Kidney (tissue), 14 donors: ENCODE data around the gene GALNT17. TPM values are rescaled to one million over a fixed set of nuclear protein-coding genes. Genes with fewer than 3 reads are reported as not detected.

Experiments
- DNase-seq, 5 donors: peaks; one replicate each; pipeline ENCODE4 v3.0.0-alpha.2; 2013 to 2020
- FAIRE-seq: peaks from 2 replicates; lab custom pipeline; 2012; peaks lifted over from hg19 to GRCh38; lab: Jason Lieb, UNC
- H3K27ac ChIP-seq, 2 donors: one replicate each; pipeline ENCODE4 v1.7.0; 2013; ENCODE audit warnings: low read depth in 2 of 2, low read length in 2 of 2, inconsistent platforms in 1 of 2
- H3K27me3 ChIP-seq: one replicate; pipeline ENCODE4 v1.7.1; 2013; ENCODE audit warnings: low read length, inconsistent platforms; ENCODE audit not compliant: control insufficient read depth, insufficient read depth
- H3K36me3 ChIP-seq, 3 donors: one replicate each; pipeline versions ENCODE4 v1.7.0 to v1.7.1; 2013; ENCODE audit warnings: low read length in 3 of 3, control low read depth in 1 of 3, inconsistent platforms in 1 of 3; ENCODE audit not compliant: insufficient read depth in 3 of 3, control insufficient read depth in 2 of 3
- H3K4me1 ChIP-seq, 3 donors: one replicate each; pipeline versions ENCODE4 v1.7.0 to v1.7.1; 2013; ENCODE audit warnings: low read length in 3 of 3, inconsistent platforms in 1 of 3, low read depth in 1 of 3; ENCODE audit not compliant: control insufficient read depth in 2 of 3, insufficient read depth in 2 of 3
- H3K4me3 ChIP-seq, 3 donors: one replicate each; pipeline versions ENCODE4 v1.7.0 to v1.8.1; 2013; ENCODE audit warnings: low read length in 3 of 3, control low read depth in 1 of 3, inconsistent platforms in 1 of 3
- H3K9ac ChIP-seq, 3 donors: one replicate each; pipeline versions ENCODE4 v1.7.0 to v1.7.1; 2013; ENCODE audit warnings: low read length in 3 of 3, control low read depth in 1 of 3, inconsistent platforms in 1 of 3
- H3K9me3 ChIP-seq, 3 donors: one replicate each; pipeline versions ENCODE4 v1.7.0 to v1.7.1; 2013; ENCODE audit warnings: low read length in 3 of 3, control low read depth in 1 of 3, inconsistent platforms in 1 of 3; ENCODE audit not compliant: control insufficient read depth in 2 of 3, insufficient read depth in 1 of 3
- CTCF ChIP-seq: IDR thresholded peaks from 3 replicates; pipeline ENCODE4 v1.5.1; 2012; ENCODE audit warnings: mild to moderate bottlenecking, moderate library complexity, borderline replicate concordance; ENCODE audit not compliant: insufficient read depth; ENCODE audit errors: extremely low read depth
- intact Hi-C: fragments of 100-400 bp; cut with DNase I; formaldehyde crosslinking; loops from one replicate; pipeline ENCODE4 v1.11.1; 2022
- polyA plus RNA-seq: library from polyadenylated mRNA; stranded (reverse); fragments of 350-450 nt; fragmentation: Illumina TruSeq; extraction: RNeasy Lipid Tissue Mini Kit (QIAGEN cat#74804); gene quantifications from one replicate; pipeline ENCODE4 v1.2.3, GENCODE V29; 2014; ENCODE audit warnings: low read depth, low replicate concordance; ENCODE audit not compliant: insufficient read depth
- total RNA-seq: library from RNA; stranded (reverse); fragmentation: NEBNext Ultra II Directional; extraction: Animal tissue kit (Norgen Biotek cat#: 25700); gene quantifications from one replicate; pipeline ENCODE4 v1.2.1, GENCODE V29; 2021
- donor health status: control.
- donor health status: control.
- donor health status: control.
- donor health status: control.
- donor health status: control.
- donor health status: DM: yes; HTN: yes; CAD: no.
- donor health status: Normal renal cell carcinoma (clear cell type).

The GALNT17 gene
- total and polyA plus RNA-seq, 2 donors from 2014 or later: 2.4 to 5.5 TPM

- no peaks in the 10 kb centered on the region for H3K4me1 ChIP-seq
- DNase-seq: peak in 1 of 5 donors; percentile 14
These were observed 411.5 kb downstream of the GALNT17 start for GRCh38 chr7:71543396-71543795.

DNA sequence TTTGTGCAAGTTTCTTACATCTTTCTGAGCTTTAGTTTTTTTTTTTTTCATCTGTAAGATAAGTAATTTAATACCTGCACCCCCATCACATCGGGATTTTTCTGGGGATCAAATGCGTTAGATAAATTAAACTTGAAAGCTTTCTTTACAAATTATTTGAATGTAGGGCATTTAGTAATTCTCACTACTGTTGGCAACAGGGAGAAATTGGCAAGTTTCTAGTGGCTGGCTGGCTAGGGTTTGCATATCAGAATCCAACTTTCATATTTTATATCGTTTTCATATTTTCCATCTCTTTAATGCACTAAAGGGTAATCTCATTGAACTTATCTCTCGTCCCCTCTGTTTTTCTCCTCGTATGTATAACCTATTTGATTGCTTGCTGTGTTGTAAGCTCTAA is 412.9 kb downstream of the GALNT17 start:
- H3K9me3 ChIP-seq: no peaks in the 10 kb centered on the region
- no peaks in the 10 kb centered on the region for H3K36me3 ChIP-seq
- TF ChIP-seq CTCF: no peak
- intact Hi-C loops: no loop called here
- H3K27me3 ChIP-seq: no peaks in the 10 kb centered on the region
- no peak overlapping the region for H3K9ac ChIP-seq
- no peak overlapping the region for H3K27ac ChIP-seq
- FAIRE-seq: no peak
- DNase-seq: no peak
- no peaks in the 10 kb centered on the region for H3K4me1 ChIP-seq
- H3K4me3 ChIP-seq: no peak overlapping the region

More at GRCh38 chr7:71543396-71543795, 411.5 kb downstream of the GALNT17 start:
- no peak for TF ChIP-seq CTCF
- intact Hi-C loops: no loop called here
- Histone ChIP-seq H3K27me3 (no peaks in the 10 kb centered on the region), H3K27ac (no peak overlapping the region), H3K9me3 (no peaks in the 10 kb centered on the region), H3K36me3 (no peaks in the 10 kb centered on the region), H3K9ac (no peak overlapping the region), H3K4me3 (no peak overlapping the region)
- no peak for FAIRE-seq

DNA sequence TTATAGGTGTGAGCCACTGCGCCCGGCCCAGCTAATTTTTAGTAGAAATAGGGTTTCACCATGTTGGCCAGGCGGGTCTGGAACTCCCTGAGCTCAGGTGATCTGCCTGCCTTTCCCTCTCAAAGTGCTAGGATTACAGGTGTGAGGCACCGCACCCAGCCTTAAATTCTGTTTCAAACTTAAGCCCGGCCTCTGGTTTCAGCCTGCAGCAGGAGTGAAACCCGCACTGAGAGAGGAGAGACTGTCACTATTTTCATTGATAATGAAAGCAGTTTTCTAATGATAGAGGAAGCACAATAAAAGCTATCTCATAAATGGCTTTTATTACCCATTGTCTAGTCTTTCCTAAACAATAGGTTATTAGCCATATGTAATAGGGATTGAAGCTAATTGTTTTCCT is 415.5 kb downstream of the GALNT17 start:
- no peak overlapping the region for H3K27ac ChIP-seq
- FAIRE-seq (no peak), DNase-seq (peak in 1 of 5 donors; percentile 12)
- H3K9ac ChIP-seq: no peak overlapping the region
- no peak overlapping the region for H3K4me3 ChIP-seq
- no peaks in the 10 kb centered on the region for H3K36me3 ChIP-seq
- H3K9me3 ChIP-seq: no peaks in the 10 kb centered on the region
- no peak for TF ChIP-seq CTCF
- no peaks in the 10 kb centered on the region for H3K4me1 ChIP-seq
- intact Hi-C loops: no loop called here
- no peaks in the 10 kb centered on the region for H3K27me3 ChIP-seq

GRCh38 chr7:71548746-71549145 is 416.8 kb downstream of the GALNT17 start:
- H3K9ac ChIP-seq: no peak overlapping the region
- no peaks in the 10 kb centered on the region for H3K9me3 ChIP-seq
- no peaks in the 10 kb centered on the region for H3K36me3 ChIP-seq
- FAIRE-seq (no peak), DNase-seq (no peak)
- no peaks in the 10 kb centered on the region for H3K27me3 ChIP-seq
- H3K4me1 ChIP-seq: no peaks in the 10 kb centered on the region
- intact Hi-C loops: no loop called here
- no peak overlapping the region for H3K27ac ChIP-seq
- TF ChIP-seq CTCF: no peak
- H3K4me3 ChIP-seq: no peak overlapping the region
